HG02973 (cell line): ENCODE results near the gene DCLK1.

Experiments
- ATAC-seq: cut with Tn5 transposase; IDR thresholded peaks from one replicate; pipeline ENCODE4 v1.9.1; 2021; ENCODE audit warnings: moderate library complexity; ENCODE audit not compliant: unreplicated experiment

Gene DCLK1

DNA sequence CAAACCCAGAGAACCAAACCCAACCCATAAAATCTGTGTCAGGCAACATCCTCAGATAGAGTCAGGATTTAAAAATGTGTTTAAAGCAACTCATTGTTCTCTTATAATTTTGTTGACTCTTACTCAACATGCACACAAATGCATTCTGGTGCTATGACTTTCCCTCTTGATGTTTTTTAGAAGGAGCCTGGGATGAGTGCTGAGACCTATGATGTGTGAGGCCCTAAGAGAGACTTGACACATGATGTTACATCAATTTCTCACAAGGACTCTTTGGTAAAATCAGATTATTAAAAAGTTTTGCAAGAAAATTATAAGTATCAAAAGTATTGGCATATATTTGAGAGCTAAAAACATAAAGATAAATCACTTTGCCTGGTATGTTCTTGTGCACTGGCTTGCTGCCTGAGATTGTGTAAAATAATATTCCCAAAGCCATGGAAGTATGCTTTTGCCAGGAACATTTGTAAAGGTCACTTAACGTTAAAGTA is 173.9 kb downstream of the DCLK1 start:
- no peak for ATAC-seq

DNA sequence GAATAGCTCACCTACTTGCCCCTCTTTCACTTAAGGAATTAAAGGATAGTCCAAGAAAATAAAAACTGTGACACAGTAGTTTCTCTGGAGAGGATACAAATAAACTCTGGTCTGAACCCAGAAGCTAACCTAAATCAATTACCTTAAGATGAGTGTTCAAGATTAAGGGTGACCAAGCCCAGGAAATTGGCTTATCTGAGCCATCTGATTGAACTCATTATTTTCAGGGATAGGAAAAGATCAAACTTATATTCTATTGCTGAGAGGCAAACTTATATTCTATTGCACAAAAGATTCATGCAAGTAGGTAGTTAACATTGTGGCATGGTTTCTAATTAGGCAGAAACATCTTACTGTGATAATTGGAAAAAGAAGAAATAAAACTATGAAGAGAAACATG is 175.1 kb downstream of the DCLK1 start:
- ATAC-seq = no peak

DNA sequence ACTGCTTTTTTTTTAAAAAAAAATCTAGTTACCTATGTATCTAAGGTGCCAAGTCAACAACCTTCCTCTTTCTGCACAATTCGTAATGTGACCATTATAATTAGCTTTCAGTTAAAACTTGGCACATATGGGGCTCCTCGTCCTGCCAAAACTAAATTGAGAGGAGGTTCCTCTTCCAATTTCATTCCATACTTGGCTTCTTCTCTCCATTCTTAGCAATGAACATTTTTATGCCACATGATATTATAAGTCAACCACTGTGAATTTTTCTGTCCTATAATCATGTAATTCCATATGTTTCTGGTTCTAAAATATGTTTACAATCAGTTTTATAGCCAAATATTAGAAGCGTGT is 177.0 kb downstream of the DCLK1 start:
- ATAC-seq = no peak

DNA sequence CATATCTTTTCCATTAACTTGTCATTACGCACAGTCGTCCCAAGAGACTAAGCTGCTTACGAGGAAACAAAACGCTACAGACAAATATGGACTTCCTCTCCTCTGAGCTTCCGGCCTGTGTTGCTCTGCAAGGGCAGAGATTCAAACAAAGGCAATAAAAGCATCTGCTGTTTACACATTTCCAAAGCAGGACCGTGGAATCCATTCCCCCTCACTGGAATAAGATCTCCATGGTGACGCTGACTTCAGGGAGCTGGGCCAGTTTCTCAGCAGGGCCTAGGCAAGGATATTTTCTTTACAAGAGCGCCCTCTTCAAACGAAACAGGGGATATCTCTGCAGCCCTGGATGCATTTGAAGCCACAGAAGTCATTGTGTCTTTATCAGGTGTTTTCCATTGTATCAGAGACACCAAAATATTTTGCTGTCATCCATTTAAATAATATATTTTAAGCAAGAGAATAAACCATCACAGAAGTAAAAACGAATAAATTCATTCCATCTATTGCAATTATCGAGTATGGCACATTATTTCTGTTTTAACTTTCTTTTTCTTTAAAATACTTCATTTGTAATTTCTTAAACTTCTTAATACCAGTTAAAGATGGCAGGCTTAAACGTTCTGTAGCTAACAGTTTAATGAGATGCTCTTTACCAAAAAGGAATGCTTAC is 177.5 kb downstream of the DCLK1 start:
- ATAC-seq = peak; percentile 79

DNA sequence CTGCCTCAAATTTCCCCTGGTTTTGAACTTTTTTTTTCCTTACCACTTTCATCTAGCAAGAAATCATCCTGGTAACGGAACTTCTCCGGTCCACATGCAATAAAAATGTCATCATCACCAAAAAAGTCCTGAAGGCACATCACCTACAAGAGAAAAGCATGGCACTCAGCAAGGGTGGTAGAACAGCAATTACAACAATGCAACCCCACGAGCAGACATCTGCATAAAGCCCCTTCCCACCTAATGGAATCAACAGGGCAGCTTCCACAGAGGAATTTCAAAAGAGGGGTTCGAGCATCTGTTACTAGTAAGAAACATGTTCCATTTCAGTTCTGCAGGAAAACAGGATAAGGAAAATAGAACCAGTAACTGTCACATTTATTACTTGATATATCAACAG is 183.9 kb downstream of the DCLK1 start:
- no peak for ATAC-seq

DNA sequence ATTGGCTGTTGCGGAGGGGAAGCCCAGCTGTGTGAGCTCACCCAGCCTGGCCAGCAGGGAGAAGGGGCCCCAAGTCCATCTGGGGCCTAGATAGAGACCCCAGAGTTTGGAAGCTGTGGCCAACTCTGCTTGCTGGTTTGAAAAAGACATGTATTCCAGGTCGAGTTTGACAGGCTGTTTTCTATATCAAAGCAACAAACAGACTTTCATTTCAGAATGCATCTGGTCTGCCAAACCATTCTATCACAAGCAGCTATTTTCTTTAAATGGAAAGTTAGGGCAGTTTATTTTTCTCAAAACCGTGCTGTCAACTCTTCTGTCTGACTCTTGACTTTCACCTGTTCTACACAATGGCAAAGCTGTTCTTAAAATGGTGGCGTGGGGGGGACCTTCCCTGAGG is 185.8 kb downstream of the DCLK1 start:
- ATAC-seq = no peak

DNA sequence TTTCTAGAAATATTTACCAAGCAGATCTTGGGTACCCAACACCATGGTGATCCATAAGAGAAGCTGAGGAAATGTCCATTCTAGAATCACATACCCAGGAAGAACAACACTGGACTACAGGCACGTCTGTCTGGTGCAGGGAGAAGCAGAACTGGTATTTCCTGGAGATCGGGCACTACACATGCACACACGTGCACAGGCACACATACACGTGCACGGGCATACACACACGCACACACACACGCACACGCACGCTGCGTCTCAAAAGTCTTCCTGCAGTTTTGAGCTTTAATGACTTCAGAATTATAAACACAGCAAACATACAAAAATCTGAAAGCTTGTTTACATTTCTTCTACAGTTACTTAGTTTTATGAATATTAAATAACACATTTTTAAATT is 189.8 kb downstream of the DCLK1 start:
- no peak for ATAC-seq

DNA sequence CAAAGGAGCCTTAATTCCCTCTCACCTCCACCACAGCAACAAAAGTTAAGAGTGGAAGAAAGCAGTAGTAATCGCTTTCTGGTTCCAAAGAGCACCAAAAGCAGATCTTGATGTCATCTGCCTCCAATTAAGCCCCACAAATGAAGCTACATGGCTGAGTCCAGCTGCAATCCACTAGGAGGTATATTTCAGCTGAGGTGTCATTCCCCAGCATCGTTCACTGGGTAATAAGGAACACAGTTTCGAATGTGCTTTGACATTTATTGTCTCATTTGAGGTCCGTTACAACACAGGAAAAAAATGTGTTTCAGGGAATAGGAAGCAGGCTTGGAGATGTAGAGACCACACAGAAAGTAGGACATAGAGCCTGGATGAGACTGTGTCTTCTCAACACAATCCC is 190.4 kb downstream of the DCLK1 start:
- ATAC-seq = no peak

DNA sequence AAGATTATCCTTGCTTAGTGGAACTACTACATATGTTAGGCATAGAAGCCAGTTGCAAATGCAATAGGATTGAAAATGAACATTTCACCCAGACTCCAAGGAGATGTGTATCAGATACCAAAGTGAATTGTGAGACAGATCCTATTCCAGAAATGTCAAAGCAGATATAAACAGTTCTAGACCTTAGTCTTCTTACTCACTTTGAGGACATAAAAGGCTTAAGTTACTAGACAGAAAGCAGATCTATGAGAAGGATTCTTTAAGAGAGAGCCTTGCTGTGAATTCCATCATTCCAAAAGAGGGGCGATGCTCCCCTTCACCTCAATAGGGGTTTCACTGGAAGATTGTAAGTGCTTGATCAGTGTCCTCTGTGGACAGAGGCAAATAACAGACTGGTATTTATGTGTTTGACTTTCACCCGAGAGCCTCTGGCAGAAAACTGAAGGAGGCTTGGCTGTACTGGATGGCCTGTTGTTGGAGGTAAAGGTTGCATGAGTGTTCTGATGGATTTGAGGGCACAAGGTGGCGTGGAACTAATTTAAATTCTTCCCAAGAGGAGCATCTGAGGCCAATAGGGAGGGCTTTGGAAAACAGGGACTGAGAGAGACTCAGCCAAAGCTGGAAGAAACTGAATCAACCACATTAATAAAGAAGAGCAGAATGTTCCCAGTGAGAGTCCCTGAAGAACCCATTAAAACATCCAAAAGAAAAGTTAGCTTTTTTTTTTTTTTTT is 194.8 kb downstream of the DCLK1 start:
- ATAC-seq = no peak

DNA sequence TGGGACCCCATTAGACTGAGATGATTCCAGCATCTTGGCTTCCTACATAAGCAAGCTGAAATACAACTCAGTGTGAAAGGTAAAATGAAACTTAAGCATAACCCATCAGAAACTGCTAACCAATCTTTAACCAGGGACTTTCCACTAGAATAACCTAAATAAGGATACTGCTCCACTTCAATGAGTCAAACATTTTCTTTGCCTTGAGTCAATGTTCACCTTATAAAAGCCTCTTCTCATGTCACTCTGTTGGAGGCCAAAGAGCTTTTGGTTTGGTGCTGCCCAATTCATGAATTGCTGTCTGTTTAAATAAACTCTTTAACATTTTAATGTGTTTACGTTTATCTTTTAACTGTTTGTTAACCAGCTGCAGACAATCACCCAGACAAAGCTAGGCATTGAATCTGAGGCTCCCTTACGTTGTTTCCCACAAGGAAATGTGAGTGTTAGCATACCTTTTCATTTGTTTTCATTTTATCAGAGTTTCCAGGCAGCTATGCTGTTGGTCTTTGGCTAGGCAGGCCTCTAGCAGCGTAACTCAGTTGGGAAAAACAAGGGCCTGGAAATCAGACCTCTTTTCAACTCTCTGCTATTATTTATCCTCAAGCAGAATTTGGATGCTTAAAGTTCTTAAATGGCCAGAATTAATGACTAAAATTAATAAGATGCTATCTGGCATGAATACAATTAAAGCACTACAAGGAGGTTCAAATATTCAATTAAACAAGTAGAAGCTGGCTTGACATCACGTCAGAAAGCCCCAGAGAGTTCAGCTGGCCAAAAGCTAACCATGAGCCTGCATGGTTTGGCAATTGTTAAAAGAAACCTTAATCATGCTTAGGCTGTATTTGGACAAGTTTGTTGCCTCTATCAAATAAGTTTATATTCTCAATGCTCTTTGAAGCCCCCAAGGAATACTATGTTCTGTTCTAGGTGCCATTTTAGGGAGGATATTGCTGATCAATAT is 200.2 kb downstream of the DCLK1 start:
- peak; percentile 89 for ATAC-seq

DNA sequence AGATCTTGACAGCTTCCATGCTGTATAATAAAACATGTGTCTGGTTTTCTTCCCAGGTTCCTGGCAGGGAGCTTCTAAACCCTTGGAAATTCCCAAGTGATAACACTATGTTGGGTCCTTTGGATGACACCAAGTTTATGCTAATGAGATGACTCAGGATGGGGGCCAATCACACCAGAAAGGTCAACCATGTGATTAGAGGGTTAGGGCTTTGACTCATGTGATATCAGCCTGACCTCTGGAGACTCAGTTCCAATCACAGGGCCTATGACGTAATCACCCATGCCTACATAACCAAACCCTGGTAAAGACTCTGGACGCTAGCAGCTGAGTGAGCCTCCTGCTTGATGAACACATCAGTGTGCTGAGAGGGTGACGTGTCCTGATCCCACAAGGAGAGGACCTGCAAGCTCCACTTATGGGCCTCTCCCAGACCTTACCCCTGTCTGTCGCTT is 203.6 kb downstream of the DCLK1 start:
- no peak for ATAC-seq

DNA sequence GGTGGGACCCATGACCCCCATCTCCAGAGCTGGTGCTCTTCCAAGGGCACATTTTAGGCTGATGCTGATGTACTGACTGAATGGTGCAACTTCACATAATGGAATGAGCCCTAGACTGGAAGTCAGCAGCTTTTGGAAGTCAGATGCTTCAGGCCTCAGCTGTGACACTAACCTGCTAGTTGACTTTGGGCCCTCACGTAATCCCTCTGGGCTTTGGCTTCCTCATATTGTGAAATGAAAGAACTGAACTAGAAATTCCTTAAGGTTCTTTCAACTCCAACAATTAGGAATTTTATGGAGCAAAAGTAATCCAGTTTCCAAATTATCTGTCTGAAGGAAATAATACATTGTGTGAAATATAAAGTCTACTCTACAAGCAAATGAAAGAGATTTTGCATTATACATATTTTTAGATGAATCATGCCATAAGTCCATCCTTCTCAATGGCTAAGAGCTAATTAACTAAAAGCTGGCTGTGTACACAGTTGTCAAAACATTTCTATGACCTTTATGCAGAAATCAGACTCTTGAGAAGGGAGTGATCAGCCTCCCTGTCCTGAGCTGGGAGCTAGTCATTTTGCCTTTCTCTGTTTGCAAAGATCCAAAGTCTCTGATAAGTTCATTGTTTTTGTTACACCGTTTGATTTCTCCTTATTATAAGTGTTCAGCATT is 204.2 kb downstream of the DCLK1 start:
- ATAC-seq = no peak

DNA sequence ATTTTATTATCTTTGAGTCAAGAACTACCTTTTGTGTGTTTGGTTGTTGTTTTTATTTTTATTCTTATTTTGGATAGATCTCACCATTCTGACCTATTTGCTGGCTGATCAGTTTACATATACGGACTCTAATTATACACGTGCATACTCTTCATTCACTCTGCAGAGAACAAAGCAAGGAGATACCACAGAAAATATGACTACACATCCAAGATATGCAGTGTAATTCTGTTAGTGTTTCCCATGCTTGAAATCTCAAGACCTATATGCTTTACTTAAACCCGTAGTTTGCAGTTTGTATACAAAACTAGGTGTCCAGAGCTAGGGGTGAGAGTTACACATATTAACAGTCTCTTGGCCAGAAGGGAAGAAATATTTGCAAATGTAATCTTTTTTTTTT is 205.5 kb downstream of the DCLK1 start:
- ATAC-seq = no peak

DNA sequence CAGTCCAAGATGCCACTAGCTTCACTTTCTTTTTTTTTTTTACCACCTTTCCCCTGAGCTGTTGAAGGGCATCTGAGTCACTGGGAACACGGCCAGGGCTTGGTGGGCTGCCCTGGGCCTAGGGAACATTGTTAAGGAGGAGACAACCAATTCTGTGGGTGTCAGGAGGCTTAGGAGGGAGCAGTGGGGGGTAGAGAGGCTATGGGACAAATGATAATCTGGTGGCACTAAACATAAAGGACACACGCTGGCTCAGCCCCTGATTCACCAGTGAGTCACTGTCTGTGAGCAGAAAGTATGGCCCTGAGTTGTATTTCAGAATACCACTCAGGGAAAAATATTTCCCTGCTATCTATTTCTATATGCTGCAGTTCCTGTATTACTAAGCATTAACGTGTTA is 207.8 kb downstream of the DCLK1 start:
- ATAC-seq = no peak

DNA sequence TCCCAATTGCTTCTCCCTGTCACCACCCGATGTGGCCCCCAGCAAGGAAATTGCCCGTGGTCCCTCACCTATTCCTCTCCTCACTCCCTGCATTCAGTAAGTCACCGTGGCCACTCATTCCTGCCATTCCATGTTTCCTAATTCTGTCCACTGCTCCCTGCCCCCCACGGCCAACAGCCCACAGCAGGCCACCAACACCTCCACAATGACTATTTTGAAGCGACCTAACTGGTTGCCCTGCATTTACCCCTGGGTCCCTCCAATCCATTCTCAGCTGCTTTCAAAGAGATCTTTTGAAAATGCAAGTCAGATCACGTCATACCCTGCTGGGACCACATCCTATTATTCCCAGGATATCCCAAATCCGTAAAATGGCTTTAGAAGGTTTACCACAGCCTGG is 210.4 kb downstream of the DCLK1 start:
- no peak for ATAC-seq

DNA sequence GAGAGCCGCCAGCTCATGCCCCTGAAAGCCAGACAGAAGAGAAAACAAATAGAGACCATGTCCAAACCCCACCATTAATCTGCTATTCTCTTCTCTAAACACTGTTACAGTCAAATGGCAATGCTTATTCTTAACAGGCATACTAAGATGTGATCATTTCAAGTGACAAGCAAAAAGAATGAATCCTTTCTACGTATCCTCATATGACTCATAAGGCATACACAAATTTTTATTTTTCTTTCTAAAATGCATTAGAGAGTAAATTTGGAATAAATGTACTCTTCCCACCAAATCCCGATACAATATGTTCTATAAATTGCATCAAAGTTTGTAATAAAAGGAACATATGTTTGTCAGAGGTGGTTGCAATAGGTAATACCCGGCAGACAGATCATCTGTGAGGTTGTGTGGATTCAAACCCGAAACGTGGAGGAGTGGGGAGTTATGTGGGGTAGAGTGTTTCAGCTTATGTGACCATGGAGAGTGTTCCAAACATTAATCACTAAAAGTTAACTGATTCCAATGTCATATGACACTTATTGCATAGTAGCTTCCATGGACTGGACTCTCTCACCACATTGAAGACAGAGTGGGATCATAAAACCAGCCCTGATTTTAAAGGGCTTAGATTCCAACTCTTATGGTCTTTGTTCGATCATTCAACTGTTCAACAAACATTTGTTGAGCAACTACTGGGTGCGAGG is 213.1 kb downstream of the DCLK1 start:
- ATAC-seq = no peak

DNA sequence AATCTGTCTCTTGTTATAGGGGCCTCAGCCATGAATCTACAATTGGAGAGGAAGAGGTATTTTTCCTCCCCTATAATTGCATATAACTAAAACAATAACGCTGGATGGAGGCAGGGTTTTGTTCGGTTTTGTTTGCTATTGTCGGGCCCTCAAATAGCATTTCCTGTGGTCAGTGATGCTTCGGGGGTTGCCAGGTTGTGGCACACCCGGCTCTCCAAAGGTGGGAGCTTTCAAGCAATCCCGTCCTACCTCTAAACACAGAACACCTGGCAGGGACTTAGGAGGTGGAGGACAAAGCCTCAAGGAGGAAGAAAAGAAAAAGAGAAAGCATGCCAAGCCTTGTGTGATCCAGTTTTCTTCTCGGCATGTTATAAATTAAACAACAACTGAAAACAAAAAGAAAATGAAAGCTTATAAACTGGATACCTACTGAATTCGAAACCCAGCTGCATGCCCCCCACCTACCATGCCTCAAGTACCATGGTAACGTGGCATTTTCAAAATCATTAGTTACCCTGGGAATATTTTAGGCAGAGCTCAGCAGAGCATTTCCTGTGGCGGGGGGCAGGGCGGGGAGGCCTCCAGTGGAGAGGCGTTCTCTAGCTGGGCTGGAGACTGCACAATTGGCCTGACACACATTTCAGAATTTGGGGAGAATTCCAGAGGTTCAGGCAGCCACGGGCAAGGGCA is 213.8 kb downstream of the DCLK1 start:
- ATAC-seq = peak; percentile 61

DNA sequence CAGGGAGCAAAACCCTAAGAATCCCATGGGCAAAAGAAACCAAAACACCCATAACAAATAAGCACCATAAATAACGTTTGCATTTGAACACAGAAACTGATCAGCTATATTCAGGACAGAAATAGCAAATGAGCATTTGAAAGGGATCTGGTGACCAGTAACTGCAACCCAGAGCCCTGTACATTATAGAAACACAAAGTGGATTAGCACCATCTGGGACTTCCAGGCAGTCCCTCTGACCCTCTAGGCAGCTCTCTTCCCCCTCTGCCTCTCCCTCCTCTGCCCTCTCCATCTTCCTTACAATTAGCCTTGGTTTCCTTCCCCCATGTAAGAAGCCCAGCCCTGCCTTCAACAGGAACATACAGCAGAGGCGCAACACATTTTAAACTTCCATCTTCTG is 215.0 kb downstream of the DCLK1 start:
- ATAC-seq = no peak

DNA sequence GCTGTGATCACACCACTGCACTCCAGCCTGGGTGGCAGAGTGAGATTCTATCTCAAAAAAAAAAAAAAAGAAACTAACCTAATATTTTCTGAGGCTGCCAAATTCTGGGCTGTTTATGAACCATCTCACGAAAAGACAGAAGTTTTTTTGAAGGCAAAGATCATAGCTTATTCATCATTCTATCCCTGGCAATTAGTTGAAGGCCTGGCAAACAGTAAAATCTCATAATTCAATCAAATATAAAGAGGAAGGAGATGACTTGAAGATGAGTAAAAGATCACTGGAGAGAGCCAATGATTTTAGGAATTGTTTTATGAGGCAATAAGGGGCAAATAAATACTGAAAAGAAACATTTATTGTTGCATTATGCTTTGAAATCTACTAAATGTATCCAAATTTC is 216.5 kb downstream of the DCLK1 start:
- ATAC-seq = no peak

DNA sequence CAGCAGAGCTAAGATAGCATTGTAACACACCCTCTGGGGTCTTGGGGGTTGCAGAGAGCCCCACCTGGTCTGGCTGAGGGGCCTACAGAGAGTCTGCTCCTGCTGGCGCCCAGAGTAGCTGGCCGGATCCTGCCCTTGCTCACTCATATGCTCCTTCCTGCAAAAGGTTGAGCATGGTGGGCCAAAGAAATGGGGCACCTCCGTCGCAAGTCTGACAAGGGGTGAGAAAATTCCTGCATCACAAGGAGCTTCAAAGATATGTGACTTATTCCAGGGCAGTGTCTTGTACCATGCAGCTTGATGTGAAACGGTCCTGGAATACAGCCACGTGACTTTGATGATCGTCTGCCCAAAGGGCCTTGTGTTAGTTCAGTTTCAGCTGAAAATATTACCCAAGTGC is 218.3 kb downstream of the DCLK1 start:
- no peak for ATAC-seq
